Sigmoid colon (tissue), 4 donors: ENCODE data around the gene NPW.

ENCODE experiments used
- EP300 ChIP-seq, 4 donors: sonication (generic); formaldehyde crosslinking; IDR thresholded peaks; one replicate each; pipeline ENCODE4 v1.6.1; 2017; ENCODE audit warnings: antibody characterized with exemption in 4 of 4
- POLR2A ChIP-seq, 2 donors: fragments of 450-650 bp; IDR thresholded peaks; one replicate each; pipeline ENCODE4 v1.6.1; 2016; ENCODE audit warnings: antibody characterized with exemption in 2 of 2, mild to moderate bottlenecking in 2 of 2, moderate library complexity in 2 of 2
- TF ChIP-seq, protein P1 (sequence below), 4 experiments: fragments of 450-650 bp in 3 of 4; fragments of 200-600 bp in 1 of 4; IDR thresholded peaks; one replicate each; pipeline ENCODE4 v1.5.1; 2016 to 2019; ENCODE audit warnings: antibody characterized with exemption in 4 of 4, mild to moderate bottlenecking in 3 of 4, moderate library complexity in 2 of 4

DNA sequence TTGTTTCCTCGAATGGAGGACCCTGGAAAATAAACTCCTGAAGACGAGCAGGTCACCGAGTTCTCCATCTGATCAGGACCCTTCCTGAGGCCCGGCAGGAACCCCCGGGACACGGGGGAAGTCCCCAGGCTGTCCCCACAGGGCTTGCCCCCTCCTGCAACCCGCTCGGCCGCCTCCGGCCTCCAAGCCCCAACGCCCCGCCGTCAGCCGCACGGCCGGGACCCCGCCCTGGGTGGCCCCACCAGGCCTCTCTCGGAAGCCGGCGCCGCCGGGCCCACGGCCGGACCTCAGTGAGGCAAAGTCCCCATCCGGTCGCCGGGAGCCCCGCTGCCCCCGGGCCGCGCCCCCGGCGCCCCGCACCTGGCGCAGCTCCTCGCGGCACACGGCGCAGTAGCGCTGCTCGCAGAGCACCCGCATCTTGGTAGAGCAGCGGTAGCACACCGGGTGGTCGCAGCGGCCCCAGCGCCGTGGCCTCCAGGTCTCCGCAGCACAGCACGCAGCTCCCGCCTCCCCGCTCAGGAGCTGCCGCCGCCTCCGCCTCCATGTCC lies 10.3 kb upstream of the NPW start:
- TF ChIP-seq, protein P1, sequence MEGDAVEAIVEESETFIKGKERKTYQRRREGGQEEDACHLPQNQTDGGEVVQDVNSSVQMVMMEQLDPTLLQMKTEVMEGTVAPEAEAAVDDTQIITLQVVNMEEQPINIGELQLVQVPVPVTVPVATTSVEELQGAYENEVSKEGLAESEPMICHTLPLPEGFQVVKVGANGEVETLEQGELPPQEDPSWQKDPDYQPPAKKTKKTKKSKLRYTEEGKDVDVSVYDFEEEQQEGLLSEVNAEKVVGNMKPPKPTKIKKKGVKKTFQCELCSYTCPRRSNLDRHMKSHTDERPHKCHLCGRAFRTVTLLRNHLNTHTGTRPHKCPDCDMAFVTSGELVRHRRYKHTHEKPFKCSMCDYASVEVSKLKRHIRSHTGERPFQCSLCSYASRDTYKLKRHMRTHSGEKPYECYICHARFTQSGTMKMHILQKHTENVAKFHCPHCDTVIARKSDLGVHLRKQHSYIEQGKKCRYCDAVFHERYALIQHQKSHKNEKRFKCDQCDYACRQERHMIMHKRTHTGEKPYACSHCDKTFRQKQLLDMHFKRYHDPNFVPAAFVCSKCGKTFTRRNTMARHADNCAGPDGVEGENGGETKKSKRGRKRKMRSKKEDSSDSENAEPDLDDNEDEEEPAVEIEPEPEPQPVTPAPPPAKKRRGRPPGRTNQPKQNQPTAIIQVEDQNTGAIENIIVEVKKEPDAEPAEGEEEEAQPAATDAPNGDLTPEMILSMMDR (IDR thresholded peaks at IDR 0.05), result no peak
- TF ChIP-seq POLR2A (IDR thresholded peaks at IDR 0.05) (no peak), EP300 (IDR thresholded peaks at IDR 0.05) (no peak)
